BLaER1 (cell line): ENCODE measurements around the gene VIT.
"Not testable (repeated sequence)": the region's sequence is repeated elsewhere in the genome, so short reads cannot be mapped to it uniquely, and the experiment has no call there.

Source experiments
- H3K27ac ChIP-seq: shearing (Covaris generic); formaldehyde crosslinking; 2 replicates; pipeline ENCODE4 v1.8.1; 2022
- H3K27me3 ChIP-seq: shearing (Covaris generic); formaldehyde crosslinking; 2 replicates; pipeline ENCODE4 v1.8.1; 2022
- H3K36me3 ChIP-seq: shearing (Covaris generic); formaldehyde crosslinking; 2 replicates; pipeline ENCODE4 v1.8.1; 2022
- H3K4me1 ChIP-seq: shearing (Covaris generic); formaldehyde crosslinking; 2 replicates; pipeline ENCODE4 v1.8.1; 2022
- H3K4me2 ChIP-seq: shearing (Covaris generic); formaldehyde crosslinking; 2 replicates; pipeline ENCODE4 v1.8.1; 2022
- H3K4me3 ChIP-seq: shearing (Covaris generic); formaldehyde crosslinking; 2 replicates; pipeline ENCODE4 v1.8.1; 2022
- H3K9ac ChIP-seq: shearing (Covaris generic); formaldehyde crosslinking; 2 replicates; pipeline ENCODE4 v1.8.1; 2022
- H3K9me3 ChIP-seq: shearing (Covaris generic); formaldehyde crosslinking; 2 replicates; pipeline ENCODE4 v1.8.1; 2022
- H4K20me1 ChIP-seq: shearing (Covaris generic); formaldehyde crosslinking; 2 replicates; pipeline ENCODE4 v1.8.1; 2022
- Cebpa-rat ChIP-seq: shearing (Covaris generic); IDR thresholded peaks from 2 replicates; pipeline ENCODE4 v1.8.1; 2022

The VIT gene

DNA sequence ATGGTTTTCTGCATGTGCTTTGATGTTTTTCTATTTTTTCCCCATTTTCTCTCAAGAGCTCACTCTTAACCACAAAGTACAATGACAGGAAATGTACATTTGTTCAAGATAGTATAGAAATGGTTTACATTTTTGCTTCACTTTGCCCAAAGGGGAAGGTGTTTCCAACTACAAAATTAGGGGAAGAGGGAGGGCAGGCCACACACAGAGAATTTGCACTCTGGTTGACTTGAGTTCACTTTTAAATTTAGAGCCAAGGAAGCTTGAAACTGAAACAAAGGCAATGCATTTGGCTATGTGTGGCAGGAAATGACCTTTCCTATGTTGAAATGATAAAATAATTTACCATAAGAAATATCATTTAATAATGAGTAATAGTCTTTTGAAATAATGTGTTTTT, 19.1 kb upstream of the VIT start:
- peaks cover 17% of the 10 kb centered on the region for H3K4me1 ChIP-seq
- no peak overlapping the region for H3K9ac ChIP-seq
- H3K27me3 ChIP-seq, result no peaks in the 10 kb centered on the region
- H4K20me1 ChIP-seq, result no peaks in the 10 kb centered on the region
- no peaks in the 10 kb centered on the region for H3K36me3 ChIP-seq
- TF ChIP-seq Cebpa-rat, result no peak
- no peak overlapping the region for H3K27ac ChIP-seq
- peaks cover 8% of the 10 kb centered on the region; the same call in 1 of the 2 replicates for H3K9me3 ChIP-seq
- peak overlapping the region; percentile 68 for H3K4me2 ChIP-seq
- H3K4me3 ChIP-seq, result no peak overlapping the region

DNA sequence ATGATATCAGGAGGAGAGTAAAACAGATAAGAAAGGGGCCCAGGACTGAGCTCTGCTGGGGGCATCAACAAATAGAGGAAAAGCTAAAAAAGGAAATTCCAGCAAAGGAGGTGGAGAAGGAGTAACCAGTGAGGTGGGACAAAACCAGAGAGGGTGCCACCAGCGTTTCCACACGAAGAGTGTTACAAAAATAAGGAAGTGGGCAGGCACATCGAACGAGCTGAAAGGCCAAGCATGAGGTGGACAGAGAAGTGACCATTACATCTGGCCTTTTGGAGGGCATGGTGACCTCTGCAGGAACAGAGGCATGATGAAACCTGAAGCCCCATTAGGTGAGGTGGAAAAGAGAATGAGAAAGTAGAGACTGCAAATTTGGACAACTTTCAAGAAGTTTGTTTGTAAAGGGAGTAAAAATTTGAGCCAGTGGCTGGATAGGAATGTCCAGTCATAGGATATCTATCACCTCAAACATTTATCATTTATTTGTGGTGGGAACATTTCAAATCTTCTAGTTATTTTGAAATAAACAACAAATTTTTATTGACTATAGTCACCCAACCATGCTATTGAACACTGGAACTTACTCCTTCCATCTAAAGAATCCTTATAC, 18.4 kb upstream of the VIT start:
- no peaks in the 10 kb centered on the region for H3K36me3 ChIP-seq
- TF ChIP-seq Cebpa-rat, result no peak
- no peak overlapping the region for H3K27ac ChIP-seq
- H3K9me3 ChIP-seq, result peaks cover 8% of the 10 kb centered on the region; the same call in 1 of the 2 replicates
- H3K4me1 ChIP-seq, result peaks cover 17% of the 10 kb centered on the region
- H3K9ac ChIP-seq, result no peak overlapping the region
- no peaks in the 10 kb centered on the region for H4K20me1 ChIP-seq
- no peaks in the 10 kb centered on the region for H3K27me3 ChIP-seq
- peak overlapping the region; percentile 68 for H3K4me2 ChIP-seq
- H3K4me3 ChIP-seq, result no peak overlapping the region

DNA sequence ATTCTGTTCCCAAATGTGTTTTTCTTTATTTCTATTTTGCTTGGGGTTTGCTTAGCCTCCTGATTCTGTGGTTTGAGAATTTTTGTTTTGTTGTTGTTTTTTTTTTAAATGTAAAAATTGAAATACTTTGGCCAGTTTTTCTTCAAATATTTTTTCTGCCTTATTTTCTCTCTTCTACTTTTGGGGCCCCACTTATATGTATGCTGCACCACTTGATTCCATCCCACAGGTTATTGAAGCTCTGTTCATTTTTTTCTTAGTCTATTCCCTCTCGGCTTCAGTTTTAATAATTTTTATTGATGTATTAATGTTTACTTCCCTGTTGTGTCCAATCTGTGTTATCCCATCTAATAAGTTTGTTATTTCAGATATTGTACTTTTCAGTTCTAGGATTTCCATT, 17.7 kb upstream of the VIT start:
- no peaks in the 10 kb centered on the region for H4K20me1 ChIP-seq
- H3K9me3 ChIP-seq, result peaks cover 8% of the 10 kb centered on the region; the same call in 1 of the 2 replicates
- H3K4me1 ChIP-seq, result peaks cover 17% of the 10 kb centered on the region
- no peak for TF ChIP-seq Cebpa-rat
- no peaks in the 10 kb centered on the region for H3K36me3 ChIP-seq
- H3K4me2 ChIP-seq, result no peak overlapping the region
- H3K27me3 ChIP-seq, result no peaks in the 10 kb centered on the region
- no peak overlapping the region for H3K27ac ChIP-seq
- no peak overlapping the region for H3K4me3 ChIP-seq
- no peak overlapping the region for H3K9ac ChIP-seq

DNA sequence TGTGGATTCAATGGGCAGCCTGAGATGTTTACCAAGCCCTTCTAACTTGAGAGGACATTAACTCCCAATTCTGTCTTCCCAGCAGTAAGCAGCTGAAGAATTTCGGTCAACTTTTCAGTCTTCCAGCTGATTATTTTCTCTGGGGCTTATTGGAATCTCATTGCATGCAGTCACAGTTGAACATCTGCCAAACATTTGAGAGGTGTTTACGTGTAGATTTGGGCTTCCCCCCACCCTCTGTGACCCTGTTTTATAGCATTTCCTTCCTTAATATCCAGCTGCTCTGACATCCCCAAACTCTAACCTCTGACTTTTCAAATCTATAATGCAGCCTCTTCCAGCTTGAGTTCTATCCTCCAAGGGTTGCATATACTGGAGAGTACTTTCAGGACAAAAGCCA, 16.5 kb upstream of the VIT start:
- Histone ChIP-seq H3K4me3 (no peak overlapping the region), H3K27ac (no peak overlapping the region), H3K9me3 (peaks cover 8% of the 10 kb centered on the region; the same call in 1 of the 2 replicates), H3K4me2 (no peak overlapping the region), H3K27me3 (no peaks in the 10 kb centered on the region), H3K9ac (no peak overlapping the region), H3K36me3 (no peaks in the 10 kb centered on the region), H4K20me1 (no peaks in the 10 kb centered on the region), H3K4me1 (peaks cover 17% of the 10 kb centered on the region)
- no peak for TF ChIP-seq Cebpa-rat

DNA sequence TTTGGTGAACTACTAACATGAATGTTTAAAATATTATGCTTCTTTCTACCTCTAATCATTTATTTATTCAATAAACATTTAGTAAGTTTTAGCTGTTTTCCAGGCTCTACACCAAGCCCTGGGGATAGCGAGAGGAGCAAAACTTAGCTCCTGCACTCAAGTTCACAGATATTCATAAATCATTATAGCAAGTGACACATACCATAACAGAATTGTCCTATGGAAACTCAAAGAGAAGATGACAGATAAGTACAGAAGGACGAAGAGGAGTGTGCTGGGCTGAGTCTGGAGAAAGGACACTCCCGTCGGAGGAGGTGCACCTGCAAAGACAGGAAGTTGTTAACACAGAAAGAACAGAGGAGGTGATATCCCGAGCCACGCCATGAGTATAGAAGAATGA, 13.9 kb upstream of the VIT start:
- Histone ChIP-seq H3K4me1 (peaks cover 8% of the 10 kb centered on the region), H3K27me3 (no peaks in the 10 kb centered on the region)

DNA sequence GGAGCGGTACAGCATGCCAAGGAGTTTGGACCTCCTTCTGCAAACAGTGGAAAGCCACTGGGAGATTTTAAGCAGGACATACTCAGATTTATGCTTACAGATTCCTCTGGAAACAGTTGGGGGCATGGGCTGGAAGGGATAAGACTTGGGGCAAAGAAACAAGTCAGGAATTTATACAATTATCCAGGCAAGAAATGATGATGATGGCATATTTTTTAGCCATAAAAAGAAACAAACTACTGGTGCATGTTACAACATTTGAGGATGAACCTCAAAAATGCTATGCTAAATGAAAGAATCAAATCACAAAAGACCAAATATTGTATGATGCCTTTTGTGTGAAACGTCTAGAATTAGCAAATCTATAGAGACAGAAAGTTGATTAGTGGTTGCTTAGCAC, 13.5 kb upstream of the VIT start:
- Histone ChIP-seq H3K4me1 (peaks cover 3% of the 10 kb centered on the region), H3K9ac (no peak overlapping the region), H3K27ac (no peak overlapping the region), H4K20me1 (no peaks in the 10 kb centered on the region), H3K36me3 (no peaks in the 10 kb centered on the region), H3K4me3 (no peak overlapping the region), H3K4me2 (no peak overlapping the region), H3K9me3 (peaks cover 11% of the 10 kb centered on the region; the same call in 1 of the 2 replicates), H3K27me3 (no peaks in the 10 kb centered on the region)
- TF ChIP-seq Cebpa-rat, result no peak

More for the DNA sequence above, 13.9 kb upstream of the VIT start:
- Histone ChIP-seq H4K20me1 (no peaks in the 10 kb centered on the region), H3K9ac (no peak overlapping the region), H3K4me3 (no peak overlapping the region), H3K4me2 (no peak overlapping the region), H3K36me3 (no peaks in the 10 kb centered on the region), H3K27ac (no peak overlapping the region), H3K9me3 (peaks cover 8% of the 10 kb centered on the region; the same call in 1 of the 2 replicates)
- no peak for TF ChIP-seq Cebpa-rat

DNA sequence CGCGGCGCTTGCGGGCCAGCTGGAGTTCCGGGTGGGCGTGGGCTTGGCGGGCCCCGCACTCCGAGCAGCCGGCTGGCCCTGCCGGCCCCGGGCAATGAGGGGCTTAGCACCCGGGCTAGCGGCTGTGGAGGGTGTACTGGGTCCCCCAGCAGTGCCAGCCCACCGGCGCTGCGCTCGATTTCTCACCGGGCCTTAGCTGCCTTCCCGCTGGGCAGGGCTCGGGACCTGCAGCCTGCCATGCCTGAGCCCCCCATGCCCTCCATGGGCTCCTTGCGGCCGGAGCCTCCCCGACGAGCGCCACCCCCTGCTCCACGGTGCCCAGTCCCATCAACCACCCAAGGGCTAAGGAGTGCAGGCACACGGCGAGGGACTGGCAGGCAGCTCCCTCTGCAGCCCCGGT, 8.2 kb upstream of the VIT start:
- H3K4me2 ChIP-seq, H3K4me3 ChIP-seq, H3K27ac ChIP-seq, H3K9ac ChIP-seq, H3K36me3 ChIP-seq, H3K27me3 ChIP-seq, H4K20me1 ChIP-seq, H3K4me1 ChIP-seq: not testable (repeated sequence)
- peaks cover 13% of the 10 kb centered on the region; the same call in 1 of the 2 replicates for H3K9me3 ChIP-seq

DNA sequence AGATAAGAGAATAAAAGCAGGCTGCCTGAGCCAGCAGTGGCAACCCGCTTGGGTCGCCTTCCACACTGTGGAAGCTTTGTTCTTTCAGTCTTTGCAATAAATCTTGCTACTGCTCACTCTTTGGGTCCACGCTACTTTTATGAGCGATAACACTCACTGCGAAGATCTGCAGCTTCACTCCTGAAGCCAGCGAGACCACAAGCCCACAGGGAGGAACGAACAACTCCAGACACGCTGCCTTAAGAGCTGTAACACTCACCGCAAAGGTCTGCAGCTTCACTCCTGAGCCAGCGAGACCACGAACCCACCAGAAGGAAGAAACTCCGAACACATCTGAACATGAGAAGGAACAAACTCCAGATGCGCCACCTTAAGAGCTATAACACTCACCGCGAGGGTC, 7.5 kb upstream of the VIT start:
- H3K4me1 ChIP-seq, H4K20me1 ChIP-seq, H3K9ac ChIP-seq, H3K36me3 ChIP-seq, H3K27ac ChIP-seq, H3K4me3 ChIP-seq, H3K27me3 ChIP-seq, H3K4me2 ChIP-seq: not testable (repeated sequence)
- H3K9me3 ChIP-seq, result peaks cover 13% of the 10 kb centered on the region; the same call in 1 of the 2 replicates

DNA sequence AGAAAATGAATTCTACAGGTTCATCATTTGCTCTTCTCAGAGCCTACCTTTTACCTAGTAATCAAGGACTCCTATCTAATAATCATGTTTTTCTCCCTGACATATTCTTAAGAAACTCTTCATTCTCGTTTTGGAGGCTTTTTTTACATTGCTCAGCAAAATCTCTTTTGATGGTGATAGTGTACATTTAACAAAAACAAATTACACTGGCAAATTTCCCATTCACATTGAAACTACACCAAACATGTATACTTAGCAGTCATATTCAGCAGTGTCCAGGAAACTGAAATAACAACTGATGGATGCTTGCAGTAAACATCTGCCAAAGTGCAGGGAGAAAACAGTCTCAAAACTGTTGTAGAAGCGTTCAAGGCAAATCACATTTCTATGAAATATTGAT, 4.4 kb upstream of the VIT start:
- Histone ChIP-seq H3K4me2 (no peak overlapping the region), H3K9me3 (peaks cover 13% of the 10 kb centered on the region; the same call in 1 of the 2 replicates), H3K27me3 (no peaks in the 10 kb centered on the region), H3K4me3 (no peak overlapping the region), H3K27ac (no peak overlapping the region), H3K4me1 (no peaks in the 10 kb centered on the region), H3K36me3 (no peaks in the 10 kb centered on the region), H3K9ac (no peak overlapping the region), H4K20me1 (no peaks in the 10 kb centered on the region)
- TF ChIP-seq Cebpa-rat, result no peak

DNA sequence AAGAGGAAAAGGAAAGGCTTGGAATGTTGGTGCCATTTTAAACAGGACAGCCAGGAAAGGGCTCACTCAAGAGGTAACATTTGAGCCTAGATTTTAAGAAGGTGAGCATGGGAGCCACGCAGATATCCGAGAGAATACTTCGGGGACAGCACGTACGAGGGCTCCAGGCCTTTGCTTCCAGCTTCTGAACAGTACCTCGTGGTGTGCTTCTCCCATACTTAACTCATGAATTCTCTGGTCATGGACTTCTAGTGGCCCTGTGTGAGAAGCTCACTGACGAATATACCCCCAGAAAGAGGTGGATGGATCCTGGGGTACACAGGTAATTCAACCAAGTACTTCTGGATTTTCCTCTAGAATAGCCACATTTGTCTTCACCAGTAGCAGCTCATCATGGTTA, 2.7 kb upstream of the VIT start:
- Histone ChIP-seq H3K36me3 (no peaks in the 10 kb centered on the region), H3K4me2 (no peak overlapping the region), H3K4me3 (no peak overlapping the region), H4K20me1 (no peaks in the 10 kb centered on the region), H3K27me3 (no peaks in the 10 kb centered on the region), H3K27ac (no peak overlapping the region), H3K4me1 (no peaks in the 10 kb centered on the region), H3K9ac (no peak overlapping the region), H3K9me3 (0 out of 2 replicates have a peak, but pooled peaks cover 3% of the 10 kb centered on the region)
- TF ChIP-seq Cebpa-rat, result no peak

DNA sequence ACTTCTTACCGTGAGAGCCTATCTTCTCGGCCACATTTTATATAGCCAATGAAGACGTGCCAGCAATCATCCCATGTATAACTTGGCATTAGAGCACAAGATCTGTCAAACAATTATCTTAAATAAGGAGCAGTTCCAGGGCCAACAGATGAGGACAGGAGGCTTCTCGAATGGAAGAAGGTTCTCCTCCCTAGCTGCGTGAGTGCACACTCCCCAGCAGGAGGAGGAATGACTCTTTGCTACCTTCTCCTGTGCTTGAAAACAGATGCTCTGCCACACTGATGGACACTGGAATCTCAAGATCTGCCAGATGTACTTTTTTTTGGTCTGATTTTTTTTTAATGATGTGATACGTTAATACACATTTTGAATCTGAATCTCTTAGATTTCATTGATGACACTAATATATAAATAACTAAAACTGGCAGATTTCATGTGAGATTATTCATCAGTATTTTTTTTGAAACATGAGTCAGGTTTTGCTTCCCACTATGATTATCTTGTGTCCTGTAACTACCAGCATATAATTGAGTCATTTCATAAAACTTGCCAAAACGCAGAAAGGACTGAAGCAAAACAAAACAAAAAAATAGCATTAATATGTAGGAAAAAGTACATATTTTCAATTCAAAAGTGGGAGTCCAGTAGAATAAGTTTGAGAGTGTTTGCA, 626 bp upstream of the VIT start:
- Histone ChIP-seq H3K4me2 (no peak overlapping the region), H3K4me3 (no peak overlapping the region), H3K4me1 (no peaks in the 10 kb centered on the region), H3K9me3 (no peaks in the 10 kb centered on the region), H4K20me1 (no peaks in the 10 kb centered on the region), H3K27ac (no peak overlapping the region), H3K27me3 (no peaks in the 10 kb centered on the region), H3K9ac (no peak overlapping the region), H3K36me3 (no peaks in the 10 kb centered on the region)
- TF ChIP-seq Cebpa-rat, result no peak
